ENCODE data around the gene ITFG1.
A peak's percentile ranks its signal among the peaks of the same experiment; 100 is the strongest.
"Not testable (repeated sequence)": the region's sequence is repeated elsewhere in the genome, so short reads cannot be mapped to it uniquely, and the experiment has no call there.

Gene ITFG1

GRCh38 chr16:47473004-47473403 lies 12.1 kb upstream of the ITFG1 start:
- not testable (repeated sequence) for DNase-seq (ENCODE audit: low read depth)

DNA sequence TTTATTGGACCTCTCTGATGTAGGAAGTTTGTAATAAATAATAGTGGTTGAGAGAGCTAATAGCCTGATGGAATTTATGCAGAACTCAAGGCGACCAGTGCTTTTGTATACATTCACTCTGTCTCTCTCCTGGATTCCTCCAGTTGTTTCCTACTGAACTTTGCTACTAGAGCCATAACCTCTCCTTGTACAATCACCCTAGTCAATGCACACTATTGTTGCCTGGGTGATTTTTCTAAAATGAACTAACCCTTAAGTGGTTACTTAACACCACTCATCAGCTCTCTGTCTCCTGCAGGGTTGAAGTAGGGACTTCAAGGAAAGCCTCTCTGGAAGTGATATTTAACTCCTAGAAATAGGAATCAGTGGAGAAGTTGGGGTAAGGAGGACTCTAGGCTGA lies 9.9 kb upstream of the ITFG1 start:
- no peak for DNase-seq (ENCODE audit: low read depth)

- DNase-seq (ENCODE audit: low read depth): no peak
Observed at GRCh38 chr16:47470211-47470610, 9.3 kb upstream of the ITFG1 start.

GRCh38 chr16:47469227-47469626 lies 8.4 kb upstream of the ITFG1 start:
- DNase-seq (ENCODE audit: low read depth): no peak

- not testable (repeated sequence) for DNase-seq (ENCODE audit: low read depth)
Observed at GRCh38 chr16:47468070-47468689, 7.3 kb upstream of the ITFG1 start.

DNA sequence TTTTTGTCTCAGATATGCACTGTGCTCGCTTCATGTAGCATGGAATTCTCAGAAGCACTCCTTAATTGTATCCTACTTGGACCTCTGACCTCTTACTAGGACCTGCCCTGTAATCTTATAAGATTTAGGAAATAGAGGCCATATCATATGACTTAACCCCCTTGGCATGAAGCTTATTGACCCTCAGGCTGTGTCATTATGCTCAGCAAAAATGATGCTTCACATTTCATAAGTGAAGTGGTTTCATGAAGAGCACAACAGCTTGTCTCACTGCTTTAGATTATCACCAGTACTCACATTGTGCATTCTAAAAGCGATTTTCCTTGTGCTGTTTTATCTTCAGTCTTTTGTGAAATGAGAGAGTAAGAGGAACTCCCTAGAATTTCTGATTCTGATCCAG lies 6.6 kb upstream of the ITFG1 start:
- no peak for DNase-seq (ENCODE audit: low read depth)

DNA sequence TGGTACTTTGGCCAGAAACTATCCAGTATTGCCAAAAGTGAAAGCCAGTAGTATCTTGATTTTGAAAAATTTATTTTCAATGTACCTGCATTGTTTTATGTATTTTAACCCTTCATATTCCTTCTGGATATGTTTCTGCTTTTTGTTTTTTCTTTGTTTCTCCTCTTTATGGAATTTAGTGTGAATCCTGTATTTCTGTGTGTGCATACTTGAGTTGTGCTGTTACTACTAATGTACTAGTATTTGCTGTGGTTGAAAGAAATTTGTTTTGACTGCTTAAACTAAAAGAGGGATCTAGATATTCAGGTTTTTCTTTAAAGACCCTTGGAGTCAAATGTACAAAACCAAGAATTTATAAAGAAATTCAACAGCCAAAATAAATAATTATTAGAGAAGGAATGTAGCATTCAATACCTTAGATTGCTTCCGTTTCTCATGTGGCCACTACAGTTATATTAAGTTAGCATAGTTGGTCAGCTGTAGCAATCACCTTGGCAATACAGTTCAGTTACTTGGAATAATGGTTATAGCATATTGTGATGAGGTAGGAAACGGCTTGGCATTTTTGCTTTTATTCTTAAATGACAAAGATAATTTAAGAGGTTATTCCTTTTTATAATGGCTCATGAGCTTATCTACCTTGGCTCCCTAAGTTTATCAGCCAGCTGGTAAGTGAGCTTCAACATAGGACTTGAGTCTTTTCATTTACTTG lies 5.2 kb upstream of the ITFG1 start:
- no peak for DNase-seq (ENCODE audit: low read depth)

DNA sequence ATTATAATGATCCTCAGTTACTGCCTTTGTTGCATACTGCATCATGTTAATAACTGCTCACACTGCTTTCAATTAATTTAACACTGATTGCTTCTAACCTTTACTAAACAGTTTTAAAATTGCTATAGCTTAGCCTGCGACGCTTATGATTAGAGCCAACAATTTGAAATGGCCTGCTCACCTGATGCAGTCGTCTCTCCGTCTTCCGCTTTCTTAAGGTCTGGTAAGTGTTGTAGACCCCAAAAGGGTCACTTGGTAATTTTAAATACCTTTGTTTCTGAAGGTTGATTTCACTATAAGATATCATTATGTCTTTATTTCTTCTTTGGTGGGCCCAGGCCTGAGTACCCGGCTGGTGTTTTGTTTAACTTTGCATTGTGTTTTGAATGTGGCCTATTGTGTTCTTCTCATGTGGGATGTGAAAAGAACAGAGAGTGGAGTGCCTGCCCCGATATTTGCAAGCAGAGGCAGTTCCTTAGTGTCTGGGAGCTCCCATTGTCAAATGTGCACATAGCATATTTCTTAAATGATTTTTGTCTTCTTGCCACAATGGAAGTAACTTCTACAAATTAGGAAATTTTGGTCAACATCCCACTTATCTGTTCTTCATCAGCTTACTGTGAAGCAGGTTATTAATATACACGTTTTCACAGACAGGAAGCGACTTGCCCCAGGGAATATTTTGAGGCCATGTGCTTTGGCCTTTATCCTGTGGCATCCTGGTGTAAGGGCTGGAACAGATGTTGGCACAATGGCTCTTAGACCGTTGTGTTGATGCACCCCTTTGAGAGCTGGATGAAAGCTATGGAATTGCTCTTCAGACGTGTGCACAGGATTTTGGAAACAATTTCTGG lies 3.1 kb upstream of the ITFG1 start:
- no peak for DNase-seq (ENCODE audit: low read depth)

DNA sequence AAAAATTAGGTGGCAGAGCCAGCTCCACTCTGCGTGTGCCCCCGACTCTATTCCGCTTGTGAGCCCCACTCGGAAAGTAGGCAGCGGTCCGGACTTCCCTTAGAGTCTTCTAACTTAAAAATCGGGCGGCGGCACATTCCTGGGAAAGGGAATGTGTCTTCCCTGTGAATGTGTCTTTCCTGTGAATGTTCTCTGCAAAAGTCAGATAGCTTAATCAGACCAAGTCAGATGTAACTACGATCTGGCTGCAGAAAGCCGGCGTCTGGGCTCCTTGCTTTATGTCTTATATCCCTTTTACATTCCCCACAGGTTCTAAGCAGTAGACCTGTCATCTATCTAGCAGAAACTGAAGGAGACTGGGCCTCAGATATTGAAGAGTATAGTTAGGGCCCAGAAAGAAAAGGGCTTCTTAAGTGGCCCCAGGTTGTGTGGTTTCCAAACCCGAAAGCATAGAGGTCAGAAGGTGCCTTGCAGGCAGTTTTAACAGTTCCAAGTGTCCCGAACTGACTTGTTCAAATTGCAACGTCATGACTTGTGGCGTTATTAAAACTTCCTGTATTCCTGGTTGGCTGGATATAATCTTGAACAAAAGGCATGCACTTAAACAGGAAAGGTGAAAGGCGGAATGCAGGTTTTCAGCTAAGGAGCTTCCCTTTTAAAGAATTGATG lies 869 bp upstream of the ITFG1 start:
- DNase-seq (ENCODE audit: low read depth): peak; percentile 18

DNA sequence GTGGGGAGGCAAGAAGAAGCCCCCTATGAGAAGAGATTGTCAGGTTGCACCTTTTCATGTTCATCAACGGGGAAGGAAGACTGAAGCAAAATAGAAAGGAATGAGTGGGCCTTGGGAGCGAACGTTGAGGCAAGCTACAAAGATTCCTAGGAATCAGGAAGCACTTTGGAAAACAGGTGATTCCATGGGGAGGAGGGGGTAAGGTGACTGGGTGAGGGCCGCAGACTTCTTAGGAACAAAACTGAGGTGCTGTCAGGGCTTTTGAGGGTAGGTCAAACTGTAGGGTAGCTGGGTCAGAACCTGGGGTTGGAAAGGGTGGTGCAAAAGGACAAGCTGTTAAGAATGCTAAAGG lies 528 bp downstream of the ITFG1 start:
- no peak for DNase-seq (ENCODE audit: low read depth)

GRCh38 chr16:47459603-47460002 lies 1.3 kb downstream of the ITFG1 start:
- no peak for DNase-seq (ENCODE audit: low read depth)

DNA sequence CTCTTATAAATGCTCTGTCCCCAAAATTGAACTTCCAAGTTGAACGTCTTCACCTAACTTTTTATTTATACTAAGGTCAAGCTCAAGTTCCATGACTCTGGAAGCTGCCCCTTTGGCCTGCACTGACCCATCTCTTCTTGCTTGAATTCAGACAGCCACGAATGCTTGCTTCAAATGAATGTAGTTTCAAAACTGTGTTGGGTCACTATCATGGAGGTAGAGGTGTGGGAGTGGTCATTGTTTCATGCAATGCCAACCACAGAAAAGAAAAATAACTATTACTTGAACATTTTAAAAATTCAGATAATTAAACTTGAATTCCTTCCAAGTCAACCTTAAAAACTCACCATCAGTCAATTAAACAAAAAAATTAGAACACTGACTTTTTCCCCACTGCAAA lies 2.5 kb downstream of the ITFG1 start:
- no peak for DNase-seq (ENCODE audit: low read depth)

DNA sequence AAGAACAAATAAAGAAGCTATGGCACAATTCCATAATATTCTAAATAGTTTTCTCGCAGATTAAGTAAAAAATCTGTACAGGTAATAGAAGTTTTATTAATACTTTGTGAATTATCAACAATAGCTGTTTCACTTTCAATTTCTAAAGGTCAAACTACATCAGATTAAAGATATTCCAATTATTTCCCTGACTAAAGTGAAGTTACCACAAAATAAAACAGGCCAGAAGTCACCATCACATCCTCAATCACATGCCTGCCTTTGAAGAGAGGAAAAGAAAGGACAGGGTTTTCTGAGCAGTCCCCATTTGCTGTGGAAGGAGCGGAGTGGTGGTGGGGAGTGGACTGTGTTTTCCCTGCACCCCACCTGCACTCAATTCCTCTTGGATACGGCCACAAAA lies 11.1 kb downstream of the ITFG1 start:
- no peak for DNase-seq (ENCODE audit: low read depth)

GRCh38 chr16:47448830-47449575 lies 11.9 kb downstream of the ITFG1 start:
- no peak for DNase-seq (ENCODE audit: low read depth)

DNA sequence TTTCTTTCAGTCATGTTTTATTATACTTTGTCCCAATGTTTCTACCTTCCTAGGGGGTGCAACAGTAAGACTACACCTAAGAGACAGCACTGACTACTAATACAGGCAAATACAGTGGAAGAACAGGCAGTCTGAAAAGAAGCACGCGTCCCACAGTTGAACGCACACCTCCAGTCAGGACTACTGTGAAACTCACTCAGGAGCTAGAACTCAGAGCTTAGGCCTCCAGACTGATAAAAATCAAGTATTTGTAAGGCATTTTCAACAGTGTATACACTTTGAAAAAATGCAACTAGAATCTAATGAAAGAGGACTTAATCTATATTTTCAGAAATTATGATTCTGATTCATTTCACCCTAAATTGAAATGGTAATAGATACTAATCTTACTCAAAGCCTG lies 14.4 kb downstream of the ITFG1 start:
- no peak for DNase-seq (ENCODE audit: low read depth)

DNA sequence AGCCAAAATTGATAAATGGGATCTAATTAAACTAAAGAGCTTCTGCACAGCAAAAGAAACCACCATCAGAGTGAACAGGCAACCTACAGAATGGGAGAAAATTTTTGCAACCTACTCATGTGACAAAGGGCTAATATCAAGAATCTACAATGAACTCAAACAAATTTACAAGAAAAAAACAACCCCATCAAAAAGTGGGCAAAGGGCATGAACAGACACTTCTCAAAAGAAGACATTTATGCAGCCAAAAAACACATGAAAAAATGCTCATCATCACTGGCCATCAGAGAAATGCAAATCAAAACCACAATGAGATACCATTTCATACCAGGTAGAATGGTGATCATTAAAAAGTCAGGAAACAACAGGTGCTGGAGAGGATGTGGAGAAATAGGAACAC lies 18.0 kb downstream of the ITFG1 start:
- DNase-seq (ENCODE audit: low read depth): not testable (repeated sequence)

DNA sequence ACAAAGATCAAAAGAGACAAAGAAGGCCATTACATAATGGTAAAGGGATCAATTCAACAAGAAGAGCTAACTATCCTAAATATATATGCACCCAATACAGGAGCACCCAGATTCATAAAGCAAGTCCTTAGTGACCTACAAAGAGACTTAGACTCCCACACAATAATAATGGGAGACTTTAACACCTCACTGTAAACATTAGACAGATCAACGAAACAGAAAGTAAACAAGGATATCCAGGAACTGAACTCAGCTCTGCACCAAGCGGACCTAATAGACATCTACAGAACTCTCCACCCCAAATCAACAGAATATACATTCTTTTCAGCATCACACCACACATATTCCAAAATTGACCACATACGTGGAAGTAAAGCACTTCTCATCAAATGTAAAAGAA lies 20.8 kb downstream of the ITFG1 start:
- DNase-seq (ENCODE audit: low read depth): not testable (repeated sequence)

- not testable (repeated sequence) for DNase-seq (ENCODE audit: low read depth)
Observed at GRCh38 chr16:47434274-47434673, 26.6 kb downstream of the ITFG1 start.

DNA sequence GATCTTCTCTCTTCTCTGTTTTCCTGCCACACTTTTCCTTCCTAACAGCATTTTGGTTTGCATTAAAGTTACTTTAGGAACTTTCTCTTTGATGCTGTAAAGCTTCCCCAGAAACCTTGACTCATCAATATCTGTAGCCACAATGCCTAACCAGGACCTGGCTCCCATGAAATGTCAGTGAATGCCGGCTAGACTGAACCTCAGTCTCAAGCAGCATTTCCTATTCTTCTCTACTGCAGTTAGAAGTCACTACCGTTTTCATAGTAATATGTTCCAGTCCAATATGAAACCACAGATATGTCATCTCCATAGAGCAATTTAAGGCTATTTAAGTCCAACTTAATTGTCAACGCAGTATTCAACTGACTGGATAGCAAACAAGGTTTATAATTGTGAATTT lies 28.9 kb downstream of the ITFG1 start:
- no peak for DNase-seq (ENCODE audit: low read depth)

- no peak for DNase-seq (ENCODE audit: low read depth)
Observed at GRCh38 chr16:47426806-47427205, 34.1 kb downstream of the ITFG1 start.

GRCh38 chr16:47424846-47425245 lies 36.0 kb downstream of the ITFG1 start:
- DNase-seq (ENCODE audit: low read depth): no peak

GRCh38 chr16:47416869-47417268 lies 44.0 kb downstream of the ITFG1 start:
- DNase-seq (ENCODE audit: low read depth): no peak
